Endothelial cell of umbilical vein (primary cell): Measurements from ENCODE around the gene DLX1. TPM values are rescaled to one million over a fixed set of nuclear protein-coding genes. Genes with fewer than 3 reads are reported as not detected.

Experiments used
- BruUV-seq: library from RNA; stranded (reverse); fragments of 400-500 nt; replicated peaks from 2 replicates; lab custom pipeline; 2021; lab: Mats Ljungman, UMichigan
- CTCF ChIA-PET: fragments of 300-600, 350-600 bp; sonication (Branson Sonifier 250); formaldehyde crosslinking; loops from one replicate; lab custom pipeline; 2021; ENCODE audit warnings: antibody characterized with exemption, inconsistent platforms; lab: Charles Lee
- POLR2A ChIA-PET: fragments of 300-600, 350-600 bp; sonication (Branson Sonifier 250); formaldehyde crosslinking; loops from one replicate; lab custom pipeline; 2021; ENCODE audit warnings: antibody characterized with exemption, inconsistent platforms; lab: Charles Lee
- DNase-seq: peaks from one replicate; pipeline ENCODE4 v3.0.0-alpha.2; 2011; ENCODE audit warnings: low read depth, low spot score
- FAIRE-seq: peaks from 2 replicates; lab custom pipeline; 2011; peaks lifted over from hg19 to GRCh38; lab: Jason Lieb, UNC
- H2AFZ ChIP-seq: 2 replicates; pipeline ENCODE4 v1.6.0; 2012; ENCODE audit warnings: low read depth, low read length, control low read depth, inconsistent platforms
- H3K27ac ChIP-seq: 2 replicates; pipeline ENCODE4 v1.5.1; 2011; ENCODE audit warnings: low read depth, mild to moderate bottlenecking, control low read depth, low read length, moderate library complexity; ENCODE audit not compliant: insufficient read depth
- H3K27me3 ChIP-seq, 2 experiments: 2 replicates each; pipeline versions ENCODE4 v1.6.0 to v1.6.1; 2011; ENCODE audit warnings: low read length in 2 of 2, mixed read lengths in 1 of 2; ENCODE audit not compliant: control insufficient read depth in 2 of 2, insufficient read depth in 2 of 2
- H3K36me3 ChIP-seq, 2 experiments: 2 replicates in 1 of 2; 3 replicates in 1 of 2; pipeline ENCODE4 v1.5.1; 2011; ENCODE audit warnings: low read length in 2 of 2, mild to moderate bottlenecking in 1 of 2, moderate library complexity in 1 of 2; ENCODE audit not compliant: control insufficient read depth in 2 of 2, insufficient read depth in 2 of 2; ENCODE audit errors: extremely low read depth in 1 of 2
- H3K4me1 ChIP-seq: 3 replicates; pipeline ENCODE4 v1.5.1; 2011; ENCODE audit warnings: mild to moderate bottlenecking, low read length; ENCODE audit not compliant: control insufficient read depth, insufficient read depth; ENCODE audit errors: extremely low read depth
- H3K4me2 ChIP-seq: 2 replicates; pipeline ENCODE4 v1.6.1; 2011; ENCODE audit warnings: low read length, control low read depth, mixed read lengths; ENCODE audit not compliant: insufficient read depth
- H3K4me3 ChIP-seq, 3 experiments: fragments of 200-600 bp in 1 of 3; sonication (generic), shearing (Covaris generic) in 1 of 3; replicated peaks in 1 of 3; 2 replicates each; pipeline ENCODE4 v1.5.1; 2011 to 2016; ENCODE audit warnings: control low read depth in 3 of 3, low read length in 3 of 3, mild to moderate bottlenecking in 2 of 3, inconsistent platforms in 1 of 3, low read depth in 1 of 3, moderate library complexity in 1 of 3; ENCODE audit not compliant: insufficient read depth in 1 of 3
- H3K79me2 ChIP-seq: 2 replicates; pipeline ENCODE4 v1.6.0; 2012; ENCODE audit warnings: low read length, inconsistent platforms; ENCODE audit not compliant: control insufficient read depth, insufficient read depth
- H3K9ac ChIP-seq: replicated peaks from 2 replicates; pipeline ENCODE3; 2011; ENCODE audit warnings: low read length, control low read depth; ENCODE audit not compliant: insufficient read depth; ENCODE audit errors: extremely low read depth
- H3K9me1 ChIP-seq: replicated peaks from 3 replicates; pipeline ENCODE4 v1.6.0; 2011; ENCODE audit warnings: mild to moderate bottlenecking, low read length; ENCODE audit not compliant: control insufficient read depth, insufficient read depth; ENCODE audit errors: extremely low read depth
- H3K9me3 ChIP-seq: replicated peaks from 2 replicates; pipeline ENCODE4 v1.5.1; 2012; ENCODE audit warnings: low read length, inconsistent platforms; ENCODE audit not compliant: control insufficient read depth, insufficient read depth
- H4K20me1 ChIP-seq: replicated peaks from 2 replicates; pipeline ENCODE3; 2011; ENCODE audit warnings: mild to moderate bottlenecking, low read length; ENCODE audit not compliant: control insufficient read depth, insufficient read depth; ENCODE audit errors: extremely low read depth
- EZH2 ChIP-seq: IDR thresholded peaks from 2 replicates; pipeline ENCODE4 v1.6.1; 2012; ENCODE audit warnings: borderline replicate concordance, low read depth, mild to moderate bottlenecking, moderate library complexity, low read length, inconsistent platforms; ENCODE audit not compliant: severe bottlenecking
- FOS ChIP-seq: IDR thresholded peaks from 2 replicates; pipeline ENCODE4 v1.6.1; 2011; ENCODE audit warnings: mild to moderate bottlenecking, low read length, moderate library complexity, borderline replicate concordance; ENCODE audit not compliant: insufficient read depth
- GATA2 ChIP-seq: IDR thresholded peaks from 2 replicates; pipeline ENCODE4 v1.7.0; 2011; ENCODE audit warnings: low read depth, mild to moderate bottlenecking, moderate library complexity, mixed read lengths, low read length; ENCODE audit not compliant: insufficient read length, insufficient read depth
- JUN ChIP-seq: IDR thresholded peaks from 2 replicates; pipeline ENCODE4 v1.6.1; 2011; ENCODE audit warnings: borderline replicate concordance, low read depth; ENCODE audit not compliant: insufficient read length, insufficient read depth
- MYC ChIP-seq: IDR thresholded peaks from one replicate; pipeline ENCODE4 v1.6.1; 2011; ENCODE audit warnings: mild to moderate bottlenecking, low read depth, low read length
- POLR2A ChIP-seq: IDR thresholded peaks from 2 replicates; pipeline ENCODE4 v1.6.1; 2012; ENCODE audit warnings: low read depth, mild to moderate bottlenecking, control low read depth, low read length
- POLR2AphosphoS5 ChIP-seq: IDR thresholded peaks from 2 replicates; pipeline ENCODE4 v1.6.1; 2012; ENCODE audit warnings: low read depth, mild to moderate bottlenecking, control low read depth, low read length, moderate library complexity; ENCODE audit not compliant: insufficient read depth
- dilution Hi-C: fragments of 300-500 bp; cut with MboI; formaldehyde crosslinking; loops from one replicate; pipeline ENCODE4 v1.15.0; 2019; ENCODE audit warnings: low sequenced_read_pairs; ENCODE audit not compliant: extremely low pct_ligation_motif_present
- intact Hi-C: fragments of 100-400 bp; cut with micrococcal nuclease; formaldehyde crosslinking; loops from one replicate; pipeline ENCODE4 v1.10.0; 2022
- polyA plus RNA-seq, 4 experiments: library from polyadenylated mRNA; depleted of rRNA in 3 of 4; stranded (reverse) in 3 of 4; unstranded in 1 of 4; fragments of >200 nt; gene quantifications; 2 replicates each; pipeline versions ENCODE4 v1.2.1 to v1.2.3, GENCODE V29; 2011 to 2012; ENCODE audit warnings: missing spikeins in 1 of 4
- total RNA-seq: library from RNA; stranded (reverse); gene quantifications from 2 replicates; pipeline ENCODE4 v1.2.3, GENCODE V29; 2021
- TF ChIP-seq, protein P1 (sequence below): IDR thresholded peaks from 2 replicates; pipeline ENCODE4 v1.6.1; 2011; ENCODE audit not compliant: insufficient read depth, insufficient read length
- TF ChIP-seq, protein P2 (sequence below), 2 donors: IDR thresholded peaks; 1 replicate in 1 of 2; 2 replicates in 1 of 2; pipeline ENCODE4 v1.5.1; 2011; ENCODE audit warnings: low read length in 2 of 2, mild to moderate bottlenecking in 2 of 2, moderate library complexity in 2 of 2, control low read depth in 1 of 2, inconsistent platforms in 1 of 2, low read depth in 1 of 2; ENCODE audit not compliant: insufficient read depth in 1 of 2; ENCODE audit errors: extremely low read depth in 1 of 2

Gene DLX1
- total and polyA plus RNA-seq, 2 donors (not counting 3 experiments of a cell fraction or from before 2014, with no cell fraction given): 0.12 TPM; not detected in 1

DNA sequence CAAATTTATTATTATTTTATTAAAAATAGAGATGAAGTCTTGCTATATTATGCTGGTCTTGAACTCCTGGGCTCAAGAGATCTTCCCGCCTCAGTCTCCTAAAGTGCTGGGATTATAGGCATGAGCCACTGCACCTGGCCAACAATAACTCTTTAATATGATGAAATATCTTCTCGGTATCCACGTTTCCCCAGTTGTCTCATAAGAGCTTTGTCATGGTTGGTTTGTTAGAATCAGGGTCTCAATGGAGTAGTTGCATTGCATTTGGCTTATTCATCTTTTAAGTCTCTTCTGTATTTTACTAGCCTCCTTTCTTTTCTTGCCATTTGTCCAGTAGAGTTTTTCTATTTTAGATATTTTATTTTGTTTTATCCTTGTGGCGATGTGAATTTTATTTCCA, 50.1 kb downstream of the DLX1 start:
- Histone ChIP-seq H3K9ac (no peak overlapping the region), H3K36me3 (no peaks in the 10 kb centered on the region), H3K27me3 (peaks cover 3 to 13% of the 10 kb centered on the region in 2 experiments), H2AFZ (no peak overlapping the region), H4K20me1 (no peaks in the 10 kb centered on the region), H3K4me2 (no peak overlapping the region), H3K27ac (no peak overlapping the region), H3K4me3 (no peak overlapping the region), H3K79me2 (no peaks in the 10 kb centered on the region), H3K9me3 (no peaks in the 10 kb centered on the region), H3K4me1 (no peaks in the 10 kb centered on the region), H3K9me1 (no peaks in the 10 kb centered on the region)
- ChIA-PET CTCF (interaction anchor here (1.1 to 2.2 kb wide), 4 partner anchors 8 to 326 kb away, joined by 4 to 17 read pairs (median 4); no protein-coding TSS in a partner anchor), POLR2A (no interaction called here)
- BruUV-seq: no TSS peak
- dilution Hi-C loops (no loop called here), intact Hi-C loops (no loop called here)
- DNase-seq: no peak
- FAIRE-seq: no peak
- TF ChIP-seq FOS: no peak
- TF ChIP-seq EZH2: no peak
- TF ChIP-seq GATA2: no peak

DNA sequence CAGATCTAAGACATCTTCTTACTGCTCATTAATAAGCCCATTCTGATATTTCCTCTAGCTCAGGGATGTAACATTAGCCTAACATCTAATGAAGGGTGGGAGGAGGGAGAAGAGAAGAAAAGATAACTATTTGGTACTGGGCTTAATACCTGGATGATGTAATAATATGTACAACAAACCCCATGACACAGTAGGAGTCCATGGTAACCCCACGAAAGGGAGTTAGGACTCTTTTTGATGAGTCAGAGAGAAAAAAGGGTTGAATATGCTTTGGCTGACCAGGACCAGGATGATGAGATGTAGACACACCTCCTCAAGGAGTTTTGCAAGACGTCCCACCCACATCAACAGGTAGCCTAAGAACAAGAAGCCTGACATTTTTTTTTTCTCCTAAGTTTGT, 51.8 kb downstream of the DLX1 start:
- H4K20me1 ChIP-seq: no peaks in the 10 kb centered on the region
- POLR2A ChIA-PET: no interaction called here
- no peak for FAIRE-seq
- no peaks in the 10 kb centered on the region for H3K4me1 ChIP-seq
- no peak overlapping the region for H2AFZ ChIP-seq
- TF ChIP-seq POLR2AphosphoS5 (no peak), POLR2A (no peak), MYC (no peak), GATA2 (no peak), JUN (no peak), FOS (no peak), EZH2 (no peak)
- TF ChIP-seq, protein P1, sequence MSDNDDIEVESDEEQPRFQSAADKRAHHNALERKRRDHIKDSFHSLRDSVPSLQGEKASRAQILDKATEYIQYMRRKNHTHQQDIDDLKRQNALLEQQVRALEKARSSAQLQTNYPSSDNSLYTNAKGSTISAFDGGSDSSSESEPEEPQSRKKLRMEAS: no peak
- TF ChIP-seq, protein P2, sequence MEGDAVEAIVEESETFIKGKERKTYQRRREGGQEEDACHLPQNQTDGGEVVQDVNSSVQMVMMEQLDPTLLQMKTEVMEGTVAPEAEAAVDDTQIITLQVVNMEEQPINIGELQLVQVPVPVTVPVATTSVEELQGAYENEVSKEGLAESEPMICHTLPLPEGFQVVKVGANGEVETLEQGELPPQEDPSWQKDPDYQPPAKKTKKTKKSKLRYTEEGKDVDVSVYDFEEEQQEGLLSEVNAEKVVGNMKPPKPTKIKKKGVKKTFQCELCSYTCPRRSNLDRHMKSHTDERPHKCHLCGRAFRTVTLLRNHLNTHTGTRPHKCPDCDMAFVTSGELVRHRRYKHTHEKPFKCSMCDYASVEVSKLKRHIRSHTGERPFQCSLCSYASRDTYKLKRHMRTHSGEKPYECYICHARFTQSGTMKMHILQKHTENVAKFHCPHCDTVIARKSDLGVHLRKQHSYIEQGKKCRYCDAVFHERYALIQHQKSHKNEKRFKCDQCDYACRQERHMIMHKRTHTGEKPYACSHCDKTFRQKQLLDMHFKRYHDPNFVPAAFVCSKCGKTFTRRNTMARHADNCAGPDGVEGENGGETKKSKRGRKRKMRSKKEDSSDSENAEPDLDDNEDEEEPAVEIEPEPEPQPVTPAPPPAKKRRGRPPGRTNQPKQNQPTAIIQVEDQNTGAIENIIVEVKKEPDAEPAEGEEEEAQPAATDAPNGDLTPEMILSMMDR (IDR thresholded peaks at IDR 0.05; ENCODE audit: extremely low read depth in 1 of 2, insufficient read depth in 1 of 2, low read depth in 1 of 2, low read length in 2 of 2): no peak
- no peaks in the 10 kb centered on the region for H3K79me2 ChIP-seq
- H3K9ac ChIP-seq: no peak overlapping the region
- H3K27ac ChIP-seq: no peak overlapping the region
- H3K36me3 ChIP-seq: no peaks in the 10 kb centered on the region
- no peak for DNase-seq
- dilution Hi-C loops (no loop called here), intact Hi-C loops (no loop called here)
- H3K9me3 ChIP-seq: no peaks in the 10 kb centered on the region
- no peak overlapping the region for H3K4me2 ChIP-seq
- CTCF ChIA-PET: interaction anchor here (0.6 to 2.2 kb wide), 2 partner anchors 10 to 436 kb away, joined by 3 to 17 read pairs; no protein-coding TSS in a partner anchor
- peaks cover 3 to 17% of the 10 kb centered on the region in 2 experiments for H3K27me3 ChIP-seq
- no peaks in the 10 kb centered on the region for H3K9me1 ChIP-seq
- H3K4me3 ChIP-seq: no peak overlapping the region
- no TSS peak for BruUV-seq
